ENCODE measurements around the gene DMAC2. TPM values are rescaled to one million over a fixed set of nuclear protein-coding genes. Genes with fewer than 3 reads are reported as not detected.

DMAC2 gene
- total RNA-seq = 10 to 100 TPM; 23.1 to 67.3 TPM

DNA sequence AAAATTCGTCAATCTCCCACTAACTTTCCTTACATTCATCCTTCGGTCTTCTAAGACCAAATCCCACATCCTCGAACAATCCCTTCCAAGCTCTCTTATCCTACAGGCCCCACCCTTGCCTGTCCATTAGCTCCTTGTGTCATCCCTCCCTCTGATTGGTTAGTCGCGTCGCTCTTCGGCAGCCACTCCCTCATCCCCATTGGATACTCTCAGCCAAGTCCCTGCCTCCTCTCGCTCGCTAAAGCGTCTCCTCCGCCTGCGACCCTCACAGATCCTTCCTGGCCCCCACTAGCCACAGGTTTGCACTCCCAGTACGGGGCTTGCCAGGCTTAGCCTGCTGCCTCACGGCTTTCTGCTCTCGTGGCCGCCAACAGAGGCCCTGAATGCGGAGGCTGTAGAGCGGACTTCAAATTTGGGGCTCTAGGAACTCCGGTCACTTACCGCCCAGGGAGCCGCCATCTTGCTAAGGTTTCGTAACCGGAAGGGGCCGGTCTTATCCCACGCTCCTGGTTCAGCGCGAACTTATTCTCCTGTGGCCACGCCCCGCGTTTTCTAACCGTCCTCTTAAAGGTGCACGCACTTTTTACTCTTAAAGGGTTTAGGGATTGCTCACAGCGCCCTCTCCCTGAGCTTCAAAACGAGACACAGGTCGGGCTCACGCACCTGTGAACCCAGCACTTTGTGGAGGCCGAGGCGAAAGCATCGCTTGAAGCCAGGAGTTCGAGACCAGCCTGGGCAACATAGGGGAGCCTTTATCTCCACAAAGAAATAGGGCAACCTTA, at the start of gene DMAC2:
DMAC2 (minus strand) TSS at position 472 of the 782 bp plus-strand sequence; CDS start at position 459, 13 bp downstream.

DNA sequence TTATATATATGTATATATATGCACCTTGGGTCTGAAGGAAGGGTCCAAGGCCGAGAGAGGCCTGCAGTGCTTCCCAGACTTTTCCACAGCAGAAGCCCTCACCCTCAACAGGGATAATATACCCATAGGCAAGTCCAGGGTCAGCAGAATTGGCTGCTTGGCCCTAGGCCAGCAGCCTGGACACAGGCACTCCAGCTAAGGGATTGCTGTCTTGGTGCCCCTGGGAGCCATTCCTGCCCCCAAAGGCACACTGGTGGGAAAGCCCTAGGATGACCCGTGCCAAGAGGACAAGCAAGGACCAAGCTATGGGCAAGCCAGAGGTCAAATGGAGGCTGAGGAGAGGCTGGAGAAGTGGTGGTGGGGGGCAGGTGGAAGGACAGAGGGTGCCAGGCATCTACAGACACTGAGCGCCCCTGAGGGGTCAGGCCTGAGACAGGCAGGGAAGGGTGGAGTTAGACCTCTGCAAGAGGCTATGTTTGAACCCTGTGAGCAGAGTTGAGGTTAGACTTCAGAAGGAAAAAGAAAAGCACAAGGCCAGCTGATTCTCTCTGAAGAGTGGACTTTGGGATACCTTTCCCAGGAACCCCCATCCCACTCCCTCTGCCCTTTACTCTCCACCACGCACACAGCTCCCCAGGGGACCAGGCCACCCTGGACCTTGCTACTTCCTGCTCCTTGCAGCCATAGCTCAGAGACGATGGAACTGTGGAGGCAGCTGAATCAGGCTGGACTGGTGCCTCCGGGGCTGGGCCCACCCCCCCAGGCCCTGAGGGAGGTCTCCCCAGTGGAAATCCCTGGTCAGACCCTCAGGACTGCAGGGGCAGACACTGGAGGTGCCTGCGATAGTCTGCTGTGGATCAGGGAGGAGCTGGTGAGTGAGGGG, 3.0 kb upstream of the DMAC2 start, which contains the start of gene ERICH4:
ERICH4 (plus strand) TSS at position 684 of the 883 bp plus-strand sequence; CDS start at position 698, 14 bp downstream.

DNA sequence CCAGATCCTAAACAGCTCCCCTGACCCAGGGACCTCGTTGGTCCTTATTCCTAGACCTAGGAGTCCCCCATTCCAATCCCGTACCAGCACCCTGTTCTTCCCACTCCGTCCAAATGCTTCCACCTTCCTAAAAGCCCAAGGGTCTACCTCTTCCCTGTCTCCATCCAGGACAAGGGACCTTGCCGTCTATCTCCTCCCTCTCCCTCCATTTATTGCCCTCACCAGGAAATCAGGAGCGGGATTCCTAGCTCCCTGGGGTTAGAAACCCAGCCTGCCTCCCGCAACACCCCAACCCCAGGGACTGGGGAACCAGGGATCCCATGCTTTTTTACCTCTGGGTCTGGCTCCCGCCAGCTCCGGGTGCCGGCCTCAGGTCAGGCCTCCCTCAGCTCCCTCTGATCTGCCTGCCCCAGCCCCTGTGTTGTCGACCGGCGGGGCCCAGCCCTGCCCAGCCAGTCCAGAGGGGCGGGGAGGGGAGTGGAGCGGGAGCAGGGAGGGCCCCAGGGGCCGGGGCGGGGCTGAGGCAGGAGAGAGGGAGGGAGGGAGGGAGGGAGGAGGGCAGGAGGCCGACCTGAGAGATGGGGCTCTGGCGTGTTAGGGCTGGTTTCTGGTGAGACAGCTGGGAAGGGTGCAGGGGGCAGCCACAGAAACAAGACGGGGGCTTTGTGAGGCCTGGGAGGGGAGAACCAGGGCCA, 12.6 kb downstream of the DMAC2 start, which contains the start of gene B3GNT8:
B3GNT8 (minus strand) TSS at position 423 of the 695 bp plus-strand sequence. CDS start 596 bp downstream, outside the sequence.

DNA sequence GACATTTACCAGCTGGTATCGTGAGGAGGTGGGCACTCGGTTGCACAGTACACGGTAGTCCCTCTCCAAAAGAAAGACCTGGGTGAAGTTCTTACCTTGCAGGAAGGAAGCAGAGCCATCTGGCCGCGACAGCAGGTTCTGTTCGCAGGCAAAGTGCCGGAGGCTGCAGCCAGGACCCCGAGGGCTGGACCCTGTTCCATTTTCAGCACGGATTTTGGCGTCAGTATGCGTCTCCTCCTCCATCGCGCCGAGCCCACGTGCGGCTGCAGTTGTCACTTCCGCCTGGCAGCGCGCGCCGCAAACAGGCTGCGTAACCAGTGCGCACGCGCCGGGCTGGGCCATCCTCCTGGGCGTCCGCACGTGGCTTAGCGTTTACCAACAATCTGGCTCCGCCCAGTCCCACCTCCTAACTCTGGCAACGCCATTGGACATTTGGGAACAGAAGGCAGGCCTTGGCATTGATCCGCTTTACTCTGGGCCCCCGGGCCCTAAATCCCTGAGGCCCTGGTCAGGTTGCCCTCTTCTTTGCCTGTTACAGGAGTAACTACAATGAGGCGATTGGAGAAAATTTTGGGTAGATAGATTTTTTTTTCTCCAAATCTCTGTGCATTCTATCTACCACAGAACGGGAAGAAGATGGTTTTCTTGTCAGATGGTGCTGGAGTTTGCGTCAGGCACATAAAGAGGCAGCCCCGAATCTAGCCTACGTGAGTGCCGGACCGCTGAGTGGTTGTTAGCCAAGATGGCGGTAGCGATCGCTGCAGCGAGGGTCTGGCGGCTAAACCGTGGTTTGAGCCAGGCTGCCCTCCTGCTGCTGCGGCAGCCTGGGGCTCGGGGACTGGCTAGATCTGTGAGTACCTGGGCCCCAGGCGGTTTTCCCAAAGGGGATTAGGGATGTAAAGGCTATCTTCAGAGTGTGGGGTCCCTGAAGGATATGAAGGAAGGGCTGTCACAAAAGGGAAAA, 42.3 kb downstream of the DMAC2 start, which contains the start of the genes BCKDHA and EXOSC5:
BCKDHA (plus strand) TSS at position 733 of the 964 bp plus-strand sequence; CDS start at position 743, 10 bp downstream.
EXOSC5 (minus strand) TSS at position 274 of the 964 bp plus-strand sequence; CDS start at position 243, 31 bp downstream.

Small RNAs within 50 kb of the gene (small RNA-seq; reads per million reads assigned to genes)
- gene RF00017 = 0 reads per million in 2 donors

Other genes with a start within 250 kb of the DMAC2 start
- under 1 TPM in 1 of 2 donors, not detected in 1; 1.00 TPM for gene CYP2S1, start 246.7 kb downstream of the DMAC2 start, total RNA-seq
- gene AXL, start 220.7 kb downstream of the DMAC2 start, total RNA-seq = 10 to 100 TPM; 12.7 to 28.6 TPM
- 100 to 1,000 TPM in 1 of 2 donors, 10 to 100 TPM in 1; 78.1 to 108 TPM for gene HNRNPUL1, start 175.5 kb downstream of the DMAC2 start, total RNA-seq
- gene CCDC97, start 129.7 kb downstream of the DMAC2 start, total RNA-seq = 10 to 100 TPM; 10.3 to 11.3 TPM
- under 1 TPM; 0.34 to 0.67 TPM for gene TGFB1, start 86.0 kb downstream of the DMAC2 start, total RNA-seq
- 1 to 10 TPM; 3.1 to 3.3 TPM for gene B9D2, start 75.8 kb downstream of the DMAC2 start, total RNA-seq
- 1 to 10 TPM in 1 of 2 donors, under 1 TPM in 1; 0.67 to 1.4 TPM for gene TMEM91, start 63.4 kb downstream of the DMAC2 start, total RNA-seq
- 10 to 100 TPM; 21.7 to 43.6 TPM for gene EXOSC5, start 42.6 kb downstream of the DMAC2 start, total RNA-seq
- 10 to 100 TPM; 32.0 to 41.3 TPM for gene BCKDHA, start 42.1 kb downstream of the DMAC2 start, total RNA-seq
- under 1 TPM; 0.33 to 0.34 TPM for gene B3GNT8, start 12.5 kb downstream of the DMAC2 start, total RNA-seq
- gene ERICH4, start 3.2 kb upstream of the DMAC2 start, total RNA-seq = not detected
- not detected for gene CEACAM21, start 136.3 kb upstream of the DMAC2 start, total RNA-seq
- gene CEACAM4, start 187.2 kb upstream of the DMAC2 start, total RNA-seq = not detected
- not detected for gene CEACAM7, start 248.4 kb upstream of the DMAC2 start, total RNA-seq